ENCODE results near the gene APBB1. TPM values are rescaled to one million over a fixed set of nuclear protein-coding genes. Genes with fewer than 3 reads are reported as not detected.

The APBB1 gene
- polyA plus RNA-seq, 2 of the 4 experiments (the other 2 are of a cell fraction), result 13.6 to 16.4 TPM

GRCh38 chr11:6402561-6402981 is 16.3 kb downstream of the APBB1 start:
- WGBS (ENCODE audit: missing lambda C conversion rate), result 80% methylated on average over 7 of the region's 7 CpGs
- DNase-seq (ENCODE audit: low read depth in 1 of 2, low spot score in 1 of 2), result no peak
- CTCF ChIA-PET, result interaction anchor here (0.6 to 1.7 kb wide), 7 partner anchors 8 to 103 kb away, joined by 3 to 6 read pairs (median 3); no protein-coding TSS in a partner anchor
- TF ChIP-seq POLR2AphosphoS2 (conservative IDR thresholded peaks at IDR 0.05; ENCODE audit: low read length) (no peak), ELK1 (IDR thresholded peaks at IDR 0.05; ENCODE audit: low read depth, low read length) (no peak), CBX2 (IDR thresholded peaks at IDR 0.05; ENCODE audit: borderline replicate concordance, low read depth) (no peak), CTCF (IDR thresholded peaks at IDR 0.05) (no peak), ZSCAN20 (CRISPR knock-in tag; IDR thresholded peaks at IDR 0.05) (no peak), MAFK (IDR thresholded peaks at IDR 0.05; ENCODE audit: partially characterized antibody) (no peak), PBX3 (IDR thresholded peaks at IDR 0.05) (no peak), CEBPB (IDR thresholded peaks at IDR 0.05) (no peak), RARB (CRISPR knock-in tag; IDR thresholded peaks at IDR 0.05) (no peak)
- H3K4me3 ChIP-seq, result no peak overlapping the region
- H3K4me2 ChIP-seq, result no peak overlapping the region
- POLR2A ChIA-PET, result no interaction called here
- no peak for FAIRE-seq
- no peak for ATAC-seq
- no peaks in the 10 kb centered on the region for H3K9me3 ChIP-seq
- no peaks in the 10 kb centered on the region for H3K4me1 ChIP-seq
- H3K27ac ChIP-seq, result no peak overlapping the region

GRCh38 chr11:6402061-6402470 is 16.8 kb downstream of the APBB1 start:
- 90% methylated on average over 10 of the region's 12 CpGs for WGBS (ENCODE audit: missing lambda C conversion rate)

GRCh38 chr11:6401464-6401863 is 17.4 kb downstream of the APBB1 start:
- POLR2A ChIA-PET, result no interaction called here
- WGBS (ENCODE audit: missing lambda C conversion rate), result 87% methylated on average over 7 of the region's 7 CpGs

More at GRCh38 chr11:6402061-6402470, 16.8 kb downstream of the APBB1 start:
- FAIRE-seq, result no peak
- ChIA-PET POLR2A (no interaction called here), CTCF (interaction anchor here (0.6 to 1.9 kb wide), 5 partner anchors 9 to 304 kb away, joined by 3 to 4 read pairs (median 3); no protein-coding TSS in a partner anchor)
- DNase-seq (ENCODE audit: low read depth in 1 of 2, low spot score in 1 of 2), result no peak
- no peak overlapping the region for H3K4me3 ChIP-seq
- no peak overlapping the region for H3K4me2 ChIP-seq
- H3K4me1 ChIP-seq, result no peaks in the 10 kb centered on the region
- TF ChIP-seq BHLHE40 (IDR thresholded peaks at IDR 0.05; ENCODE audit: low read depth, low read length), result no peak
- ATAC-seq, result no peak
- H3K9me3 ChIP-seq, result no peaks in the 10 kb centered on the region
- H3K27ac ChIP-seq, result no peak overlapping the region

More at GRCh38 chr11:6401464-6401863, 17.4 kb downstream of the APBB1 start:
- ATAC-seq (no peak), DNase-seq (ENCODE audit: low read depth in 1 of 2, low spot score in 1 of 2) (no peak), FAIRE-seq (no peak)
- H3K4me1 ChIP-seq, result no peaks in the 10 kb centered on the region
- no peak overlapping the region for H3K4me3 ChIP-seq
- no peaks in the 10 kb centered on the region for H3K9me3 ChIP-seq
- TF ChIP-seq CTCF (IDR thresholded peaks at IDR 0.05) (no peak), REST (IDR thresholded peaks at IDR 0.05) (no peak), USF2 (IDR thresholded peaks at IDR 0.05) (no peak), ESRRA (IDR thresholded peaks at IDR 0.05; ENCODE audit: borderline replicate concordance, low read length) (no peak), RAD21 (conservative IDR thresholded peaks at IDR 0.05 in 1 of 2, IDR thresholded peaks at IDR 0.05 in 1 of 2) (no peak), GATA3 (IDR thresholded peaks at IDR 0.05; ENCODE audit: borderline replicate concordance) (no peak)
- H3K27ac ChIP-seq, result no peak overlapping the region
- CTCF ChIA-PET, result interaction anchor here (0.8 to 1.9 kb wide), 5 partner anchors 9 to 305 kb away, joined by 3 to 4 read pairs (median 4); no protein-coding TSS in a partner anchor
- no peak overlapping the region for H3K4me2 ChIP-seq

All from A549 (cell line).